MM.1S (cell line): ENCODE measurements around the gene OR4K1.

Experiments
- DNase-seq: peaks from one replicate; pipeline ENCODE4 v3.0.0-alpha.2; 2015
- H2AFZ ChIP-seq: fragments of 300-600 bp; sonication (generic); 2 replicates; pipeline ENCODE4 v1.6.0; 2016; ENCODE audit warnings: antibody characterized with exemption, low read length
- H3F3A ChIP-seq: fragments of 300-600 bp; sonication (generic); 2 replicates; pipeline ENCODE4 v1.6.1; 2016; ENCODE audit warnings: mild to moderate bottlenecking, antibody characterized with exemption, low read length, moderate library complexity, mixed read lengths; ENCODE audit not compliant: insufficient read depth
- H3K27ac ChIP-seq: fragments of 300-600 bp; sonication (generic); 2 replicates; pipeline ENCODE4 v1.5.1; 2016; ENCODE audit warnings: mild to moderate bottlenecking, low read length
- H3K27me3 ChIP-seq: fragments of 300-600 bp; sonication (generic); replicated peaks from 2 replicates; pipeline ENCODE4 v1.6.0; 2016; ENCODE audit warnings: low read length; ENCODE audit not compliant: insufficient read depth
- H3K36me3 ChIP-seq: fragments of 300-600 bp; sonication (generic); replicated peaks from 2 replicates; pipeline ENCODE4 v1.6.1; 2016; ENCODE audit warnings: mild to moderate bottlenecking, low read length, mixed read lengths; ENCODE audit not compliant: insufficient read depth
- H3K4me1 ChIP-seq: fragments of 300-600 bp; sonication (generic); 2 replicates; pipeline ENCODE4 v1.6.1; 2016; ENCODE audit warnings: low read length, mixed read lengths
- H3K4me2 ChIP-seq: fragments of 300-600 bp; sonication (generic); 2 replicates; pipeline ENCODE4 v1.6.0; 2016; ENCODE audit warnings: low read depth, low read length
- H3K4me3 ChIP-seq: fragments of 300-600 bp; sonication (generic); 2 replicates; pipeline ENCODE4 v1.5.1; 2016; ENCODE audit warnings: low read length, mixed read lengths
- H3K79me2 ChIP-seq: fragments of 300-600 bp; sonication (generic); 2 replicates; pipeline ENCODE4 v1.6.1; 2016; ENCODE audit warnings: mixed run types, low read length, mixed read lengths
- H3K9ac ChIP-seq: fragments of 300-600 bp; sonication (generic); 2 replicates; pipeline ENCODE4 v1.6.1; 2016; ENCODE audit warnings: low read length, mixed read lengths
- H3K9me2 ChIP-seq: fragments of 300-600 bp; sonication (generic); replicated peaks from 2 replicates; pipeline ENCODE4 v1.6.1; 2016; ENCODE audit warnings: mild to moderate bottlenecking, low read length, mixed read lengths; ENCODE audit not compliant: insufficient read depth
- H3K9me3 ChIP-seq: fragments of 300-600 bp; sonication (generic); replicated peaks from 2 replicates; pipeline ENCODE4 v1.6.1; 2016; ENCODE audit warnings: mild to moderate bottlenecking, low read length, mixed read lengths; ENCODE audit not compliant: insufficient read depth
- H4K20me1 ChIP-seq: fragments of 300-600 bp; sonication (generic); 2 replicates; pipeline ENCODE4 v1.6.1; 2016; ENCODE audit warnings: mild to moderate bottlenecking, low read length, moderate library complexity, mixed read lengths; ENCODE audit not compliant: insufficient read depth
- EZH2 ChIP-seq: fragments of 300-600 bp; sonication (generic); optimal IDR thresholded peaks from 2 replicates; pipeline ENCODE3; 2017; ENCODE audit warnings: low read depth, mild to moderate bottlenecking, antibody characterized with exemption, low read length, mixed read lengths
- EZH2phosphoT487 ChIP-seq: fragments of 300-600 bp; sonication (generic); IDR thresholded peaks from 2 replicates; pipeline ENCODE4 v1.6.1; 2018; ENCODE audit warnings: antibody characterized with exemption, low read length
- TF ChIP-seq, protein P1 (sequence below): fragments of 300-600 bp; sonication (generic); IDR thresholded peaks from 2 replicates; pipeline ENCODE4 v1.5.1; 2016; ENCODE audit warnings: antibody characterized with exemption, low read length, mixed read lengths

Gene OR4K1

DNA sequence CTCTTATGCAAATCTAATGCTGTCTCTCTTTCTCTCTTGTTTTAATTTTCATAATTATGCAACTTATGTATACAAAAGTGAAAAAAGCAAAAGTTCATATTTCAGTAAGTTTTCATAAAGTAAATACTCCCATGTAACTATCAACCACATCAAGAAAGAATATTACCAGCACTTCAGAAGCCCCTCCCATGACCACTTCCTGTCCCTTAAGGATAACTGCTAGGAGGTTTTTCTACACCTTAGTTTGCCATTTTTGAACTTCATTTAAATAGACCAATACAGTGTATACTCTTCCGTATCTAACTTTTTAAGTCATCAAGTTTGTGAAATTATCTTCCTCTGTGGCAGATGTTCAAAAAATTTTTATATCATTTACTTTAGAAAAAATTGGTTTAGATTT, 44.1 kb downstream of the OR4K1 start:
- no peaks in the 10 kb centered on the region for H3K79me2 ChIP-seq
- no peaks in the 10 kb centered on the region for H4K20me1 ChIP-seq
- no peak overlapping the region for H3K27ac ChIP-seq
- H3K9me3 ChIP-seq = no peaks in the 10 kb centered on the region
- H3K9me2 ChIP-seq = no peaks in the 10 kb centered on the region
- no peaks in the 10 kb centered on the region for H3F3A ChIP-seq
- H3K9ac ChIP-seq = no peak overlapping the region
- no peak overlapping the region for H3K4me3 ChIP-seq
- H3K36me3 ChIP-seq = no peaks in the 10 kb centered on the region
- no peak overlapping the region for H2AFZ ChIP-seq
- H3K4me1 ChIP-seq = no peaks in the 10 kb centered on the region
- H3K4me2 ChIP-seq = no peak overlapping the region
- DNase-seq = no peak
- no peaks in the 10 kb centered on the region for H3K27me3 ChIP-seq
- TF ChIP-seq EZH2phosphoT487 (no peak), EZH2 (no peak)
- TF ChIP-seq, protein P1, sequence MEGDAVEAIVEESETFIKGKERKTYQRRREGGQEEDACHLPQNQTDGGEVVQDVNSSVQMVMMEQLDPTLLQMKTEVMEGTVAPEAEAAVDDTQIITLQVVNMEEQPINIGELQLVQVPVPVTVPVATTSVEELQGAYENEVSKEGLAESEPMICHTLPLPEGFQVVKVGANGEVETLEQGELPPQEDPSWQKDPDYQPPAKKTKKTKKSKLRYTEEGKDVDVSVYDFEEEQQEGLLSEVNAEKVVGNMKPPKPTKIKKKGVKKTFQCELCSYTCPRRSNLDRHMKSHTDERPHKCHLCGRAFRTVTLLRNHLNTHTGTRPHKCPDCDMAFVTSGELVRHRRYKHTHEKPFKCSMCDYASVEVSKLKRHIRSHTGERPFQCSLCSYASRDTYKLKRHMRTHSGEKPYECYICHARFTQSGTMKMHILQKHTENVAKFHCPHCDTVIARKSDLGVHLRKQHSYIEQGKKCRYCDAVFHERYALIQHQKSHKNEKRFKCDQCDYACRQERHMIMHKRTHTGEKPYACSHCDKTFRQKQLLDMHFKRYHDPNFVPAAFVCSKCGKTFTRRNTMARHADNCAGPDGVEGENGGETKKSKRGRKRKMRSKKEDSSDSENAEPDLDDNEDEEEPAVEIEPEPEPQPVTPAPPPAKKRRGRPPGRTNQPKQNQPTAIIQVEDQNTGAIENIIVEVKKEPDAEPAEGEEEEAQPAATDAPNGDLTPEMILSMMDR = no peak

DNA sequence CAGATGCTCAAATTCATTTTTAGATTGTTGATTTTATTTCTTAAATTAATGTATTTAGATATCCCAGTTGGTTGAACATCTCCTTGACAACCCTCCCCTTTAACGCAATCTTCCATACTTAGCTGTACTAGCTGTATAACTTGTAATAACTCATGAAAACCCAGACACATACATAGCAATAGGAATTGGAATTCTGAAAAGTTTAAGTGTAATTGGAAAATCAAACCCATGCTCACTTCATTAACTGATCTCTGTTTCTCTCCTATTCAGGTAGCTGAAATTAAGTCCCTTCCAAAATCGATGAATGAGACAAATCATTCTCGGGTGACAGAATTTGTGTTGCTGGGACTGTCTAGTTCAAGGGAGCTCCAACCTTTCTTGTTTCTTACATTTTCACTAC, 44.6 kb downstream of the OR4K1 start, which contains the start of gene OR4K15:
Gene OR4K15, plus strand, starts transcription at position 301 of the 400 bp plus-strand sequence. Its CDS starts 0 bp downstream, at position 301.
- no peaks in the 10 kb centered on the region for H3F3A ChIP-seq
- no peaks in the 10 kb centered on the region for H3K9me3 ChIP-seq
- H3K36me3 ChIP-seq = no peaks in the 10 kb centered on the region
- no peaks in the 10 kb centered on the region for H3K9me2 ChIP-seq
- H3K9ac ChIP-seq = no peak within 1 kb of the TSS
- no peaks in the 10 kb centered on the region for H3K79me2 ChIP-seq
- no peak for DNase-seq
- H4K20me1 ChIP-seq = no peaks in the 10 kb centered on the region
- H3K4me2 ChIP-seq = no peak within 1 kb of the TSS
- no peak within 1 kb of the TSS for H2AFZ ChIP-seq
- no peak within 1 kb of the TSS for H3K27ac ChIP-seq
- H3K4me1 ChIP-seq = no peaks in the 10 kb centered on the region
- no peaks in the 10 kb centered on the region for H3K27me3 ChIP-seq
- TF ChIP-seq, protein P1 = no peak
- TF ChIP-seq EZH2 (no peak), EZH2phosphoT487 (no peak)
- no peak within 1 kb of the TSS for H3K4me3 ChIP-seq
